ENCODE data around the gene PCDH9.

PCDH9 gene

DNA sequence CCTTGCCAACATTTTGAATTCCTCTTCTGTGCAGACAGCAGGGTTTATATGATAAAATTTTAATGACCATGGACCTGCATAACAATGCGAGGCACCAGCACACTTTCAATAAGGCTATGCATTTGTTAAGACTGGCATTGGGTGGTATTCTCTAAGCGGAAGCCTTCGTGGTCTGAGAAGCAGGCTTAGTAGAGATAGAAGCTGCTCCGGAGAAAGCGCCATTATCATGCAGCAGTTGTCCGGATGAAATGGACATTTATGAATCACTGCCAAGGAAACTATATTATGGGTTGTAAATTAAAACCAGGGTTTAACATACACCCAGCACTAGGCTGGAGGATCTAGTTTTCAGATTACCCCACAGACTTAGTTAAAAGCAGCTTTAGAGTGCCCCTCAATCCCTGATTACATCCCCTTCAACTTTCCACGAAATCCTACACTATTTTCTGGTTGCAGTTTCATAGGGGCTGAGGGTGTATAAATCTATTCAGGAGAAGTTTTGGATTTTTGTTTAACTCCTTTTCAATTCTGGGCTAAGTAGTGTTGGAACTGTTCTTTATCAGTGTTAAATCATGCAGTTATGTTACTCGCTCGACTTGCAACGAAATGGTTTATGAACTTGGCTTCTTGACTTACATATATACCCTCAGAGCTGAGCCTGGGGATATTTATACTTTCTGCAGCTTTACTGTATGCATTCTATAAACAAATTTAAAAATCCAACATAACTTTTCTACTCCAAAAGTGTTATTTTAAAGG, 193.3 kb downstream of the PCDH9 start:
- DNase-seq (ENCODE audit: low read depth in 4 of 4, low spot score in 1 of 4): no peak

DNA sequence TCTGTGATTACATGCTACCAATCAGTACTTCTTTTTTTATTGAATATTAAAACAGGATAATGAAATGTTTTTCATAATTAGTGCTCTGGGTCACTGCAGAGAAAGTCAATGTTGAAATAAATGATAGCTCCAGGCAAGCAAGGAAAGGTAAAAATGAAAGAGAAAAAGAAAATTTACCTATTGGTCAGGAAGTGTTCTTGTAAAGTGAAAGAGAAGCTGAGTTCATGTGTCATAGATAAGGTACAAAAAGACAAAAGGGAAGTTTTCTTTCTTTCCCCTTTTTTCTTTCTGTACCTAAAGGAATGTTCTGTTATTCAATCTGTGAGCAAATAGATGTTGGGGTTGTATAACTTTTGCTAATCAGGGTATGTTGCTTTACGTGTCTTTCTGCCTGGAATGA, 197.0 kb downstream of the PCDH9 start:
- no peak for DNase-seq (ENCODE audit: low read depth in 4 of 4, low spot score in 1 of 4)

DNA sequence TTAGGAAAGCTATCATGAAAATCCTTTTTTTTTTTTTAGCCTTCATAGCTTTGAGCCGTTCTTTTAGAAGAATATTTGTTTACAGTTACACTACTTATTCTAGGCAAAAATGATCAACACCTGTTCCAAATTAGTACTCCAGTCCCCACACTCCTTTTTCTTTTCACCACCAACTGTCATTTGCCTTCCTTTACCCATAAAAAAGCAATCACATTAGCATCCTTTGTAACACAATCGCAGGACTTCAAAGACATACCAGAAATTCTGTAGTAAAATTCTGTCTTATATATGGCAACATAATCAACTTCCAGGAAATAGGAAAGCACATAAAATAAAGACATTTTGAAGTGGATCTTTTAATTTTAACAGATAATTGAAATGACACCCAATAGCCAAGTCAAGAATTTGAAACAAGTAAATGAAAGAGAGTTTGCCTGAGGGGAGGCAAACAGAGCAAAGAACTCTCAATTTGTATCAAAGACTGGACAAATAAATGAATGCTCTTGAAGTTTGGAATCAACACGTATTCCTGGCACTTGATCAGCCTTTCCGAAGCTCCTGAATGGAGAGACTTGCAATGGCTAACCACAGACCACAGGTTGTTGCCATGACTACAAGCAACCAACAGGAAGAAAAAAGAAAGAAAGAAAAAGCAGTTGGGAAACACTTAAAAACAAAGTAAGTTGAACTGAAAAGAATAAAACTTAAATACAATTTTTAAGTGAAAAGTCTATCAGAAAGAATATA, 206.8 kb downstream of the PCDH9 start:
- DNase-seq (ENCODE audit: low read depth in 4 of 4, low spot score in 1 of 4): no peak

DNA sequence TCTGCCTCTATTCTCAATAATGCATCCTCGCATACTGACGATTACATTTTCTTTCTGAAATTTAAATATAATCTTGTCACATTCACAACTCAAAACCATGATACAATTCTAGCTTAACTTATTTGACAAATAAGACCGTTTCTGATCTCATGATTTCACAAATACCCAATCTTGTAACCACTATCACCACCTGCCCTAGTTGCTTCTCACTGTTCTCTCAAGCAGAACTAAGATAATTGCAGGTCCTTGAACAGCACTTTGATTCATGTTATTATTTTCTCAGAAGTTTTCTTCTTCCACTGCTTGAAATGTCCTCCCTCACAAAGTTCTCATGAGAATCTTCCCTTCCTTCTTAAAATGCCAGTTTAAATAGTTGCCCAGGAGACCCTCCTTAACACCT, 211.4 kb downstream of the PCDH9 start:
- no peak for DNase-seq (ENCODE audit: low read depth in 4 of 4, low spot score in 1 of 4)

DNA sequence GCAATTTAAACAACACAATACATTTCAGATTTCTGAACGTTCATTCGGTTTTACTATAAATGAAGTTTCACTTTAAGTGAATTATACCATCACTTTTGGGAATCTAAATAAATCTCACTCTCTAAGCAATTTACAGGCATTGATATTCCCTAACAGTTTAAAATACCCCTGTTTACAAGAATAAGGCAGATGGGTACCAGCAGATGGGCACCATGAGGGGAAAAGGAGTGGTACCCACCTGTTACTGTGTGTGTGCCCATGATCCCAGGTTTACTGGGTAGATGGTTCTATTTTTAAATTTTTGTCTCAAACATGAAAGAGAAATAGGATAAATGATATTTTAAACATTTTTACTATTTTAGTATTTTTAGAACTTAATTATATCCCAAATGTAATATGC, 212.9 kb downstream of the PCDH9 start:
- no peak for DNase-seq (ENCODE audit: low read depth in 4 of 4, low spot score in 1 of 4)

DNA sequence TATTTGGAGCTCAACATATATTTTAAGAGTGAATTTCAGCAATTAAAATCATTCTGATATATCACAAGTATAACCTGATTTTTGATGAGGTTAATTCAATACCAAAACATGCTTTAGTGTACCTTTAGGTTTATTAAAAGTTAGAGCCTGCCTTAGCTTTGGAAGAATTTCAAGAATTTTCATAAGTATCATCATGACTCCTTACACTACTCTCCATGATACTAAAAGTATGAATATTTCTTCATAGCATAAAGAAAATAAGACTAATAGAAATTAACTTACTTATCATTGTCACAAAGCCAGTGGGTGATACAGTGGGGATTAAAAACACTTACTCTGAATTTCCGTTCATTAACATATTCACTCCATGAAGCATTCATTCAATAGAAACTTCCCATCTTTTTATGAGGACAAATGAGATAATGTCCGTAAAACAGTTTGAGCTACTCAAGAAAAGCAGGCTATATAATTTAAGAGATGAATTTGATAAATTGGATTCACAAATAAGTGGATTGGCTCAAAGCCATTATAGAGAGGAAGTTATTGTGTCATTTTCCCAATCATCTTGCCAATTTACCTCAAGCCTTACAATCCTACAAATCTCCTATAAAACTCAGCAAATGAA, 214.0 kb downstream of the PCDH9 start:
- no peak for DNase-seq (ENCODE audit: low read depth in 4 of 4, low spot score in 1 of 4)

DNA sequence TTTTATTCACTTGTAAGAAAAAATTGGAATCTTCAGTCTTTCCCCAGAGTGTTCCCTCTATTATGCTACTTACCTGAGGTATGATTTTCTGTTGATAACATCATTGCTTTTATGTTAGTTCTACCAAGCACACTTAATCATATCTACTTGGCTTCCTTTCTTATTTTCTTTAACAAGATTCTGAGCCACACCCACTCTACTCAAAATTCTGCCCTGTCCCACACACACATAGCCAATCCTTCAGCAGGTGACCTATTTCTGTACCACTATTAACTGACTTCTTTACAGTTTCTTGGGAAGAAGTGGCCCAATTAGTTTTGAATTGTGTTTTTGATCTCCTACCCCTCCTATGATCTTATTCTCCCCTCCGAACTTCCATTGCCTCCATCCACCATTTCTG, 215.7 kb downstream of the PCDH9 start:
- no peak for DNase-seq (ENCODE audit: low read depth in 4 of 4, low spot score in 1 of 4)

DNA sequence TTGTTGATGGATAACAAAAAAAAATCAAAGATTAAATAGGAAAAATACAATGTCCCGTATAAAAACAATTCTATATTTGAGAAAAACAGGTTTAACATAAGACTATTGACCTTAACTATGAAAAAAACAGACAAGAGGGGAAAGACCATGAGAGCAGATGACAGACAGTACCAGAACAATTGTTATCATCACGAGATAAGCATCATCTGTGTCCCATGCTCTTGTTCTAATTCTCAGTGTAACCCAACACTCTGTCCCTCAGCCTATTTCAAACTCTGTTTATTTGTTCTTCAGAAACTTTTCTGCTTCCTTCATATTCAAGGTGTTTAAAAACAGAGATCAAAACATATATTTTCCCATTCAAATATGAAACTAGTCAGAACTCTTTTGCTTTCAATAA, 216.4 kb downstream of the PCDH9 start:
- no peak for DNase-seq (ENCODE audit: low read depth in 4 of 4, low spot score in 1 of 4)

DNA sequence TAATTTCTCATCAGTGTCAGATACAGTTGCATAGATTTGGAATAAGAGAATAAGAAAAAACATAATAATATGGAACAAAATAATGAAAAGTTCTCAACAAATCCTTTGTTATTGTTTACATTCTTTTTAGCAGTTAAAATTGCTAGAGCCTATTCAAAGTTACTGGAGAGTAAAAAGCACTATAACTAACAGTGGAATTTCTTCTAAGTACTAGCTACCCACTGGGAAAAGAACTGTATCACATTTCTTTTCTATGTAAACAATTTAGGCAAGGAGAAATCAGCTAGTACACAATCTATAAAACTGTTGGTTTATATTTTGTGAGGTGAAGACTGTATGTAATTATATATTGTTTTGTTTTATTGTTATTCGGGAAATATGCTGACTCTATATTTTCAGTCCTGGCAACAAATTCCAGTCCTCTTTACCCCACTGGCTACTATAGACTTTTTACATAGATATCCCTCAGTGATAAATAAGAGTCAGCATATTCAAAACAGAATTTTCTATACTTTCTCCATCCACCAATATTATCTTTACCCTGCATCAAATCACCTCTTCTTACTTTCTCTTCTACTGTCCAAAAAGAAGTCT, 222.0 kb downstream of the PCDH9 start:
- DNase-seq (ENCODE audit: low read depth in 4 of 4, low spot score in 1 of 4): no peak

DNA sequence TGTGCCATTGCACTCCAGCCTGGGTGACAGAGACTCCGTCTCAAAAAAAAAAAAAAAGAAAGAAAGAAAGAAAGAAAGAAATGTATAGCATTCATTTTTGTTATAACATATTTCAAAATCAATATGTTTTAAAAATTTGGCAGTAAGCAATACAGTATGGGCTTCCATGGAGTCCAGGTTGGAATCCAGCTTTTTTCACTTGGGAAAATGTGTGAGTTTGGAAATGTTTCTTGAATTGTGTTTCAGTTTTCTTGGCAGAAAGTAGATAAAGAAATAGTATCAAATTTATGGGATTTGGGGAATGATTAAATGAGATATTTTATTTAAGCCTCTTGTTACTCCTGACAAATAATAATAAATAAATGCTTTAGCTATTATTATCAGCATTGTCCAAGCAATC, 225.6 kb downstream of the PCDH9 start:
- DNase-seq (ENCODE audit: low read depth in 4 of 4, low spot score in 1 of 4): no peak

DNA sequence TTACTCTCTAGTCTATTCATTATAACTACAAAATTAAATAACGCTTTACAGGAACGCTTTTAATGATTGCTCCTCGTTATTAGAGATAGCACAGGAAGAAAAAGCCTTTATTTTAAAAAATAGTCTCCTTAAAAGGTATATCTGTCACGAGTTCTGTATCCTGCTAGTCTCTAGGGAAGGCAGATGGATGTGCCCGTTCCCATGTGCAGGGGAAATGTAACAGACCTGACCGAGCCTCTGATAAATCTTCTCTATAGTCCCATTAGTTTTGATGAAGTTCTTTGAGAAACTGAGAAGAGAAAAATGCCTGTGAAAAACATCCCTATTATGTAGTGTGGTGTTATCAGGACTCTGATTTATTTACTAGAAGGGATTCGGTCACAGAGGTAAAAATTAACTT, 226.4 kb downstream of the PCDH9 start:
- no peak for DNase-seq (ENCODE audit: low read depth in 4 of 4, low spot score in 1 of 4)

DNA sequence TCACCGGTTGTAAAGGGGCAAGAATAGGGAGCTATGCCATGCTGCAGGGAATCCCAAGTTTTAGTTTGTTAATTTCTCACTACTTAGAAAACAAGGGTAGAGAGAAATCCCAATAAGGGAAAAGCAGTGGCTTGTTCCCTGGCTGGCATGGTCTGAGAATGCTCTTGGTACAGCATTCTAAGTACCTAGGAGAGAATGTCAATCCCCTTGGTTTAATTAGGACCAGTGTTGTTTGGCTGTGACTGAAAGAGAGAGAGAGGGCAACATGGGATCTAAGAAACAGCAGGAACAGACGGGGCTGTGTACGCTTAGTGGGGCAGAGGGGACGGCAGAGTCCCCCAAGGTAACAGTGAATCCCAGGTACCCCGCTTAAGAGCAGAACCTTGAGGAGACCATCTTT, 228.8 kb downstream of the PCDH9 start:
- DNase-seq (ENCODE audit: low read depth in 4 of 4, low spot score in 1 of 4): no peak

DNA sequence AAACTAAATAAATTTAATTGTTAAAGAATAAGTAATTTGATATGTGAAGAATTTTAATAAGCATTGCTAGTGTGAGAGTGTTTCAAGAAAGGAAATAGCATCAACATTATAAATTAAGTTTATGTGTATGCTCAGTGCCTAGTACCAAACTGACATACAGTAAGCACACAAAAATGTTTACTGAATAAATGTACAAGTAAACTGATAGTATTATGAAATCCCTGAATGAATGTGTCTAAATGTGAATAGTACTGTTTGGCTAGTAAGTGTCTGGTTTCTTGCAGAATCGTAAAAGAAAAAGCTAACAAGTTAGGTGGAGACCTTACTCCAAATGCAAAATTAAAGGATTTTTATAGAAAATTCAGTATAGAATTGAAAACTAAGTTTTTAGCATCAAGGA, 233.6 kb downstream of the PCDH9 start:
- DNase-seq (ENCODE audit: low read depth in 4 of 4, low spot score in 1 of 4): no peak

DNA sequence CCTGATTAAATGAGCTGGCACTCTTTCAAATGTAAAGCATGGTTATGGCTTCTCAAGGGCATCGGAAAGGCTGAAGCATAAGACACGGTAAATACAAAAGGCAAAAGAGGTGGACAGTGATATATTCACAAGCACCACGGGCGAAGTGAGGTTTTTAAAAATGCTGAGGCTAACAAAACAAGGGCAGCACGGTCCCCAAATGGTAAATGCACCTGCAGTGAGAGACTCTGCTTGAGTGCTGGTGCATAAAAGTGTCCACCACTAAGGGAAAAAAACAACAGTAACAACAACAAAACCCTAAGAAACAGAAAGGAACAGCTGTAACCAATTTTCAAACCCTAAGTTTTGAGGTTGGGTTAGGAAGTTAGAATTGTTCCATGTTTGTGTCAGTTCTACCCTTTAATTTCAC, 234.9 kb downstream of the PCDH9 start:
- no peak for DNase-seq (ENCODE audit: low read depth in 4 of 4, low spot score in 1 of 4)

DNA sequence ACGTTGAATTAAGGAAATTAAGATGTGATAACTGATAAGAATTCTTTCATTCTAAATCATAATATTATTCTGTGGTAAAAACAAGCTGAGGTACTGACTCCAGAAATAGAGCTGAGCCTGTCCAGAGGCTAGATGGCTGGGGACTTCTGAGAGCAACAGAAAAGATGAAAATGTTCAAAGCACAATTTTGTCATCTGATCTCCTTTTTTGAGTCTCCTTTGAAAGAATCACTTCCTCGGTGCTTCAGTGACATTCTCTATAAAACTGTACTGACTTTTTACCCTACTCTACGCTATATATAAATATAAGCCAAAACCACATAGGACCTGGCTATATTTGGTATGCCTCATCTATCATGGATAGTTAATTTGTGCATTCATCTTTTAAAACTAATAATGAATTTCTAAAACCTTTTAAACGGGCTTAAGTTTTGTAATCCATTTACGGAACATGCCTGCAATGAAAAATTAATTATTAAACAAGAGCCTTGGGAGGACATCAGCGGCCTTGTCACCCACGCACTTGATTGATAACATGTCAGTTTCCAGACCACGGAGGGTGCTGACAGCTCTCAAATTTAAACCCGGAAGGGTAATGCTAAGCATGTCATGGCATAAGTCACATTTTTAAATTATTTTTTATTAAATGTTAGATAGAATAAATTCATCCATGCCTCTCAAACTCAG, 235.5 kb downstream of the PCDH9 start:
- DNase-seq (ENCODE audit: low read depth in 4 of 4, low spot score in 1 of 4): no peak

DNA sequence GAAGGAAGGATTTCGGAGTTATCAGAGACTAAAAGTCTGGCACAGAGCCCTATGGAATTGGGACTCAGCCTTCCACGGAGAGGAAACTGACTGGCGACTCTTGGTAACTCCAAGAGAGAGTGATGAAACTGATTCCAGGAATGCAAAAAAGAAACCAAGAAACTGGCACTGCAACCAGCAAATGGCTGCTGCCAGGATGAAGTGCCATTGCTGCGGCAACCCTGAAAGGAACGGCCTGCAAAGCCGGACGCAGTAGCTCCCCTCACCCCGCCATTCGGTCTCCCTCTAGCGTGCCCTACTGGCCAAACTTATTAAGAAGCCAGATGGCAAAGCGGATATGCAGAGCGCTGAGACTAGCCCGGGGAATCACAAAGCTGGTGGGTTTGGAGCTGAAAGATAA, 236.0 kb downstream of the PCDH9 start:
- no peak for DNase-seq (ENCODE audit: low read depth in 4 of 4, low spot score in 1 of 4)

DNA sequence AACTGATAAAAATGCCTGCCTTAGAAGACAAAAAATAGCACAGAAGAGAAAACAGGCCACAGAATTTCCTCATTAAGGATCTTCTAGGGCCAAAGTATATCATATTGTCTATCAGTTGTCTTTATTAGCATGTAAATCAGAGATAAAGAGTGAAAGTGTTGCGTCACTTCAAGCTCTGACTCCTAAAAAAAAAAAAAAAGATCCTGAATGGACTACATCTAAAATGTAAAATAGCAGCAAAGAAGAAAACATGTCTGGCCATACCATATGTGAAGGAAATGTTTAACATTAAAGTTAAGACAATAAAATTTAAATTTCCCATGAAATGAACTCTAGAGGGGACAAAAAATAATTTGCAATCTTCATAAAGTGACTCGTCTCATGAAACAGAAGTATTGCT, 237.4 kb downstream of the PCDH9 start:
- DNase-seq (ENCODE audit: low read depth in 4 of 4, low spot score in 1 of 4): no peak

DNA sequence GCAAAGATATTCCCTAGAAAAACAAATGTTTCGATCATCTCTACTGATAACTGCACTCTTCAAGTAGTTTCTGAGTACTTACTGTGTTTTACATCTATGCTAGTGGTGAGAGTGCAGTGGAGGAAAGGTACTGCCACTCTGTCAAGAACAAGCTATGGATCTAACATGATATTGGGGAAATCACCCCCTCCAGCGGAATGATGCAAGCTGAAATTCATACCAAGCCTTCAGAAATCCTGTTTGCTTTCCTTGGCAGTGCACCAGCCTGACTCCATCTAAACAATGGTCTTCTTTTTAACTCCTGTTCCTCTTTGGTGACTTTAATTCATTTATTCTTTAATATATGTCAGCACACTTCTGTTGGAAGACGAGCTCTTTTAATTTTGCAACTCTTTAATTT, 238.0 kb downstream of the PCDH9 start:
- no peak for DNase-seq (ENCODE audit: low read depth in 4 of 4, low spot score in 1 of 4)

DNA sequence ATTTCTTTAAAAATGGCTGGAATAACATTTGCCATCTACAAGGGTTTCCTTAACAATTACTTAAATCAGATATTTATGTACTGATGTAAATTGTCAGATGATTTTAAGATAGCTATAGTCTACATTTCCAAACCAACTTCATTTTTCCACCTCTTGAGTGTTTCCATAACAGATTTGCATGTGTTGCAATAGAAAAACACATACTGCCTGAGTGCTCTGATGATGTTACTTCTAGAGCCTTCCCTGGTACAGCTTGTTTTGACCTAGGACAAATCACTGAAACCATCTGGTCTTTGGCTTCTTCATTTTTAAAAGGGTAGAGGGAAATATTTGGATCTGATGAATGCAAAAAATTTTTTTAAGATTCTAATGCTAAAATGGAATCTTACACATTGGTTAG, 245.9 kb downstream of the PCDH9 start:
- DNase-seq (ENCODE audit: low read depth in 4 of 4, low spot score in 1 of 4): no peak

DNA sequence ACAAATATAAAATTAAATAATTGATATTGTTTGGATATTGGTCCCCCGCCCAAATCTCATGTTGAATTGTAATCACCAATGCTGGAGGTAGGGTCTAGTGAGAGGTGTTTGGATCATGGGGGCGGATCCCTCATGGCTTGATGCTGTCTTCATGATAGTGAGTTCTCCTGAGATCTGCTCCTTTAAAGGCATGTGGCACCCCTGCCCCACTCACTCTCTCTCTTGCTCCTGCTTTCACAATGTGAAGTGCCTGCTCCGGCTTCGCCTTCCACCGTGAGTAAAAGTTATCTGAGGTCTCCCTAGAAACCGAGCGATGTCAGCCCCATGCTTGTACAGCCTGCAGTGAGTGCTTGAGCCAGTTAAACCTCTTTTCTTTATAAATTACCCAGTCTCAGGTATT, 248.2 kb downstream of the PCDH9 start:
- no peak for DNase-seq (ENCODE audit: low read depth in 4 of 4, low spot score in 1 of 4)

DNA sequence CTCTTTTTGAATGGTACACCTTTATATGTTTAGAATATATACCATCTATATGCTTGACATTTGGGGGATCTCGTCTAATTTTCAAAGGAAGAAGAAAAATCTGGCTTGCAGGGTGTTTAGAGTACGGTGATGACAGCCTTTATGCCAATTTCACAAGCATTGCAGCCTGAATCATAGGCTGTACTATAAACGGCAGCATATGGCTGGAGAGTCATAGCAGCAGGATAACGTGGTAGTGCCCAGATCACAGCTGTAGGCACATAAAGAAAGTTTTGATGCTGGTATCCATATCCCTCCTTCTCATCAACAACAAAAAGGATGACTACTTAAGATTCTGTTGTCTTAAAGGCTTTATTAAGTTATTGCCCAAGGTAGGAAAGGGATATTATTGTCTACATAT, 253.0 kb downstream of the PCDH9 start:
- DNase-seq (ENCODE audit: low read depth in 4 of 4, low spot score in 1 of 4): no peak

DNA sequence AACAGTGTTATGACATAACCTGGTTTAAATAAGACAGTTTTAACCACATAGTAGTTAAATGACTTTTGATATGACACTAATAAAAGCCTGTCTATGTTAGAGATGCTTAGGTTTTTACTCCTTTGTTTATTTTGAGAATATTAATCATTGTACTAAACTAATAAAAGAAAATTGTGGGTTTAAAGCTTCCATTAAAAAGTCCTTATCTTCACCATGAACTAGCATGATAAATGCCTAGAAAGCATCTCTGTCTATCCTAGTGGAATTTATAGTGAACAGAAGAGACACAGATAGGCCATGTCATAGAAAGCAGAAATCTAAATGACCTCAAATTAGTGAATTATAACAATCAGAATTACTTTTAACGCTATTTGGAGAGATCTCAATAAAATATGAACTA, 255.2 kb downstream of the PCDH9 start:
- no peak for DNase-seq (ENCODE audit: low read depth in 4 of 4, low spot score in 1 of 4)

Data from stimulated activated CD4-positive, alpha-beta T cell treated with anti-CD3 and anti-CD28 coated beads, Interleukin-1b, Interleukin-23, amount 100 ng/mL, for 24 hours (primary cell).